Stomach (tissue), 4 donors: ENCODE results near the gene DMPK.

Source experiments
- EP300 ChIP-seq: sonication (generic); formaldehyde crosslinking; IDR thresholded peaks from one replicate; pipeline ENCODE4 v1.6.1; 2017; ENCODE audit warnings: antibody characterized with exemption
- POLR2A ChIP-seq, 4 donors: fragments of 450-650 bp; IDR thresholded peaks; one replicate each; pipeline ENCODE4 v1.6.1; 2016; ENCODE audit warnings: antibody characterized with exemption in 4 of 4, control low read depth in 2 of 4, mild to moderate bottlenecking in 1 of 4, moderate library complexity in 1 of 4
- POLR2AphosphoS5 ChIP-seq, 3 donors: sonication (generic); formaldehyde crosslinking; IDR thresholded peaks; one replicate each; pipeline ENCODE4 v1.6.1; 2016; ENCODE audit warnings: antibody characterized with exemption in 3 of 3
- TF ChIP-seq, protein P1 (sequence below), 7 experiments: fragments of 450-650 bp in 4 of 7; fragments of 200-600 bp in 3 of 7; sonication (generic) in 3 of 7; IDR thresholded peaks; one replicate each; pipeline ENCODE4 v1.5.1; 2016 to 2019; ENCODE audit warnings: antibody characterized with exemption in 7 of 7, control low read depth in 2 of 7, mild to moderate bottlenecking in 1 of 7

DNA sequence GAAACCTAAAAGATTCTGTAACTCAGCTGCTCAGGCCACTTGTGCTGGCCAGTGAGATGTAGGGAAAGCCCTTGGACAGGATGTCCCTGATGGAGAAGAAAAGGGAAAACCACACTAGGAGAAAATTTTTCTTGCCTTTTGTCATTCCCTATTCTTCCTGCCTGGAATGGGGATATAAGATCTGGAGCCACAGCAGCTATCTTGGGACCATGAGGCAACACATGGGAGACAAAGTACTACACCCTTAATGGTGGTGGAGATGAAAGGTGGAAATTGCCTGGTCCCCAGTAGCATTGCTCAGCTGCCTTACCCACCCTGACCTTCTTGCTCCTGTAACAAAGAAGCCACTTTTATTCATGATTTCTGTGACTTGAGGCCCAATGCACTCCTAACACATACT is 23.4 kb upstream of the DMPK start:
- no peak for TF ChIP-seq EP300
- no peak for TF ChIP-seq POLR2AphosphoS5 (IDR thresholded peaks at IDR 0.05)
- TF ChIP-seq, protein P1, sequence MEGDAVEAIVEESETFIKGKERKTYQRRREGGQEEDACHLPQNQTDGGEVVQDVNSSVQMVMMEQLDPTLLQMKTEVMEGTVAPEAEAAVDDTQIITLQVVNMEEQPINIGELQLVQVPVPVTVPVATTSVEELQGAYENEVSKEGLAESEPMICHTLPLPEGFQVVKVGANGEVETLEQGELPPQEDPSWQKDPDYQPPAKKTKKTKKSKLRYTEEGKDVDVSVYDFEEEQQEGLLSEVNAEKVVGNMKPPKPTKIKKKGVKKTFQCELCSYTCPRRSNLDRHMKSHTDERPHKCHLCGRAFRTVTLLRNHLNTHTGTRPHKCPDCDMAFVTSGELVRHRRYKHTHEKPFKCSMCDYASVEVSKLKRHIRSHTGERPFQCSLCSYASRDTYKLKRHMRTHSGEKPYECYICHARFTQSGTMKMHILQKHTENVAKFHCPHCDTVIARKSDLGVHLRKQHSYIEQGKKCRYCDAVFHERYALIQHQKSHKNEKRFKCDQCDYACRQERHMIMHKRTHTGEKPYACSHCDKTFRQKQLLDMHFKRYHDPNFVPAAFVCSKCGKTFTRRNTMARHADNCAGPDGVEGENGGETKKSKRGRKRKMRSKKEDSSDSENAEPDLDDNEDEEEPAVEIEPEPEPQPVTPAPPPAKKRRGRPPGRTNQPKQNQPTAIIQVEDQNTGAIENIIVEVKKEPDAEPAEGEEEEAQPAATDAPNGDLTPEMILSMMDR (IDR thresholded peaks at IDR 0.05) = no peak
- TF ChIP-seq POLR2A (IDR thresholded peaks at IDR 0.05) = no peak
